GM12873 (cell line): ENCODE data around the gene HCAR3.

Source experiments
- CTCF ChIP-seq: IDR thresholded peaks from 2 replicates; pipeline ENCODE4 v1.5.1; 2012; ENCODE audit warnings: low read depth, mild to moderate bottlenecking, moderate library complexity, low read length, control low read depth; ENCODE audit not compliant: insufficient read depth; ENCODE audit errors: missing control alignments

The HCAR3 gene

DNA sequence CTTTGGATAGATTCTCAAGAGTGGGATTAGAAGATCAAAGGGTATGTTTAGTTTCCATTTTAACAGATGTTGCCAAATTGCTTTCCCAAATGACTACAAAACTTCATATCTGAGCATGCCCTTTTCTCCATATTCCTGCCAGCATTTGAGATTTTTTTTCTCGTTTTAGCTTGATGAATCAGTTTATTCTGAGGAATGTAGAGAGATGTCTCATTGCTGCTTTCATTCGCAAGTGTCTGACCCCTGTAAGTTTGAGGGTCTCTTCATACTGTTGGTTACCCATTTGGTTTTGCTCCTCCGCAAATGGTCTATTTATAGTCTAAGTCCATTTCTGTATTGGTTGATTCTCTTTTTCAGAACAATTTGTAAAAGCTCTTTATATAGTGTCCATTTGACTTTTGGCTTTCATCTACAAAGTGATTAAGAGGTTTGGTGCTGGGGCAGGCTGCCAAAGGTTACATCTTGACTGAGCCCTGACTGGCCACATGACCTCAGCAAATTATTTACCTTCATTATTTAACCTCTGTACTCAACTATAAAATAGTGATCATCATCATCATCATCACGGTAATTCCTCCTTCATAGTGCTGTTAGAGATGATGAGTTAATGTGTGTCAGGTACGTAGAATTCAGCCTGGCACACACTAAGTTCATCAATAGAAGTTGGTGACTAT is 47.1 kb downstream of the HCAR3 start:
- no peak for TF ChIP-seq CTCF

GRCh38 chr12:122668268-122668667 is 48.3 kb downstream of the HCAR3 start:
- TF ChIP-seq CTCF = no peak

DNA sequence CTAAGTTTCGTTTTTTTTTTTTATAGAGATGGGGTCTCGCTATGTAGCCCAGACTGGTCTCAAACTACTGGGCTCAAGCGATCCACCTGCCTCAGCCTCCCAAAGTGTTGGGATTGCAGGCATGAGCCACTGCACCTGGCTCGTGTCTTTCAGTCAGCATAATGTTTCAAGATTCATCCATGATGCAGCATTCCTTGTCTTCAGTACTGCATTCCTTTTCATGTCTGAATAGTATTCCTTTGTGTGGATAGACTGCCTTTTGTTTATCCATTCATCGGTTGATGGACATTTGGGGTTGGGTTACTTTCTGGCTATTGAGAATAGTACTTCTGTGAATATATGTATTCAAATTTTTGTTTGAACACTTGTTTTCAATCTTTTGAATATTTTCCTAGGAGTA is 50.9 kb downstream of the HCAR3 start:
- no peak for TF ChIP-seq CTCF

DNA sequence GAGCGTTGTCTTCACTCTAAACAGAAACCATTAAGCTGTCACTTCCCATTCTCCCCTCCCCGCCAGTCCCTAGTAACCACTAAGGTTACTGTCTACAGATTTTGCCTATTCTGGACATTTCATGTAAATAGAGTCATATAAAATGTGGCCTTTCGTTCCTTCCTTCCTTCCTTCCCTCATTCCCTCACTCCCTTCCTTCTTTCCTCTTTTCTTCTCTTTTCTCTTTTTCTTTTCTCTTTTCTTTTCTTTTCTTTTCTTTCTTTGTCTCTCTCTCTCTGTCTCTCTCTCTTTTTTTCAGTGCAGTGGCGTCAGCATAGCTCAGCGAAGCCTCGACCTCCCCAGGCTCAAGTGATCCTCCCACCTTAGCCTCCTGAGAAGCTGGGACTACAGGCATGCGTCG is 51.3 kb downstream of the HCAR3 start:
- no peak for TF ChIP-seq CTCF
